KG1 (cell line): ENCODE results near the gene UBLCP1.
"Not testable (repeated sequence)": the region's sequence is repeated elsewhere in the genome, so short reads cannot be mapped to it uniquely, and the experiment has no call there.

Source experiments
- DNase-seq: peaks from one replicate; lab custom pipeline; 2025; lab: John Stamatoyannopoulos, UW

The UBLCP1 gene

DNA sequence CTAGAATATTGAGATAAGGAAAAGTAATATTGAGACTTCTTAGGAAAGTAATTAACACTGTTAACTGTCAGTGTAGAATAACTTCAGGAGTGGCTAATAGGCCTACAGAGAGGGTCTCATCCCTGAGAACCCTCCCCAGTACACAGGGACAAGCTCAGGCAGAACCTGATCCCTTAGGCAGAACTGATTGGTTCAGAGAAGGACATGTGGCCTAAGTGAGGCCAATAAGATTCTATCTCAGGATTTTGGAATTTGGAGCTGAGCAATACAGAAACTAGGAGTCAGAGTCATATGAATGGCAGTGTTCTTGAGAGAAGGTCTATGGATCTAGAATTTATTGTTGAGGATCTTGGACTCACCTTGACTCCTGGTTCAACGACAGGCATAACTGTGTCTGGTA lies 10.9 kb upstream of the UBLCP1 start:
- no peak for DNase-seq

DNA sequence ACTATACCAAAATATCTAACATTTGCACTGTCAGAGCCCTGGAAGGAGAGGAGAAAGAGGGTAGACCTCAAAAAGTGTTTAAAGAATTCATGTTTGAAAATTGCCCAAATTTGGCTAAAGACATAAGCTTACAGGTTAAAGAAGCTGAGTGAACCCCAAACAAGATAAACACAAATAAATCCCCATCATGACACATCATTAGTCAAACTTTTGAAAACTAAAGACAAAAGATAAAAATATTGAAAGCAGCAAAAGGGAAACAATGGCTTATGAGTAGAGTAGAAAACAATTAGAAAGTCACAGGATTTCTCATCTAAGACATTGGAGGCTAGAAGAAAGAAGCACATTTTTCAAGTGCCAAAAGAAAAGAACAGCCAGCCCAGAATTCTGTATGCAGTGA lies 6.1 kb upstream of the UBLCP1 start:
- no peak for DNase-seq

- DNase-seq: no peak
Observed at GRCh38 chr5:159257629-159258283, 5.3 kb upstream of the UBLCP1 start.

- DNase-seq: no peak
Observed at GRCh38 chr5:159258361-159258760, 4.7 kb upstream of the UBLCP1 start.

DNA sequence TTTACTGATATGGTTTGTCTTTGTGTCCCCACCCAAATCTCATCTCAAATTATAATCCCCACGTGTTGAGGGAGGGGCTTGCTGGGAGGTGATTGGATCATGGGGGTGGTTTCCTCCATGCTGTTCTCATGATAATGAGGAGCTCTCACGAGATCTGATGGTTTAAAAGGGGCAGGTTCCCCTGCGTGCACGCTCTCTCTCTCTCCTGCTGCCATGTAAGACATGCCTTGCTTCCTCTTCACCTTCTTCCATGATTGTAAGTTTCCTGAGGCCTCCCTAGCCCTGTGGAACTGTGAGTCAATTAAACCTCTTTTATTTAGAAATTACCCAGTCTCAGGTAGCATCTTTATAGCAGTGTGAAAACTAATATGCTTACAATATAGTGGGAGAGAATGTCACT lies 2.9 kb upstream of the UBLCP1 start:
- DNase-seq: not testable (repeated sequence)

GRCh38 chr5:159262472-159262858 lies 625 bp upstream of the UBLCP1 start:
- no peak for DNase-seq

DNA sequence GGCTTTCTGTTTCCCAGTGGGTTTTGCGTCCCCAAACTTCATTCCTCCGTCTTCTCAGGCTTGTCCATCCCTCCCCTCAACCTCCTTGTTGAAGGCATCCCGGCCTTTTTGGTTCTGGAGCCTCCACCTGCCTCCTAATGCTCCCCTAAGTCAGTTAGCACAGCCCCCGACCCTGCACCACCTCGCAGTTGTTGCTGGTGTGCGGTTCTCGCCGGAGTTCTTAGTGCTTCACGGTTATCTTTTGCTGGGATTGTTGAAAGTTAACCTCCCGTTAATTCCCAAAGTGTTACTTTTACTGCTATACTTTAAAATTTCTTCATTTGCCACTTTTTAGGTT lies 447 bp downstream of the UBLCP1 start:
- DNase-seq: no peak

- DNase-seq: not testable (repeated sequence)
Observed at GRCh38 chr5:159266764-159267163, 3.7 kb downstream of the UBLCP1 start.

DNA sequence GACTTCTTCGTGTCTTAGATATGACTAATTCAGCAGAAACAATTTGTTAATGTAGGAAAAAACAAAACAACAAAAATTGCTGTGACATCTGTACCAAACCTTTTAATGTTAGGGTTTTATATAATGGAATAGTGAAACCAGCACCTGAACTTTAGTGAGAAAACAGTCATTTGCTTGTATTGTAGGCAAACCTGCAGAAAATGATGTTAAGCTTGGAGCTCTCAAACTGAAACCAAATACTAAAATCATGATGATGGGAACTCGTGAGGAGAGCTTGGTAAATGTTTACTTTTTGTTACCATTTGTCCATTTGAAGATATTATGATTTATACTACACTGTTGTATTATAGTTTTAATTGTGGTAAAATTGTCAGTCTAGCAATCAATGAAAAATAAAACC lies 6.6 kb downstream of the UBLCP1 start:
- no peak for DNase-seq

DNA sequence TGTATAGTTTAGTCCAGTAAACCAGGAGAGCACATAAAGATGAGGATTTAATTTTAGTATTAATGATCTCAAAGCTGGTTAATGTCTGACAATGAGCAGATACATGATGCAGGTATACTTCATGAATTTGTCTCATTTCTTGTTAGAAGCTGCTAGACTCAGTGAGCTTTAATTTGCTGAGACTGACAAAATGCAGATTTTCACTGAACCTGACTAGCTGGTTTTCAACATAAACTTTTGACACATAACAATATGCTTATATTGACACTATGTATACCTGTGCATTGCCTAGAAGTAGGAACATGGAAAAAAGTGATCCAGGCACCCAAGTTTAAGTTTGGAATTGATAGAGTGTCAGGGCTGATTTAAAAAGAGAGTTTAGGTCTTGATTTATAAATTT lies 10.8 kb downstream of the UBLCP1 start:
- no peak for DNase-seq

- no peak for DNase-seq
Observed at GRCh38 chr5:159274676-159275075, 11.6 kb downstream of the UBLCP1 start.

GRCh38 chr5:159286420-159287035 lies 23.4 kb downstream of the UBLCP1 start:
- DNase-seq: no peak

DNA sequence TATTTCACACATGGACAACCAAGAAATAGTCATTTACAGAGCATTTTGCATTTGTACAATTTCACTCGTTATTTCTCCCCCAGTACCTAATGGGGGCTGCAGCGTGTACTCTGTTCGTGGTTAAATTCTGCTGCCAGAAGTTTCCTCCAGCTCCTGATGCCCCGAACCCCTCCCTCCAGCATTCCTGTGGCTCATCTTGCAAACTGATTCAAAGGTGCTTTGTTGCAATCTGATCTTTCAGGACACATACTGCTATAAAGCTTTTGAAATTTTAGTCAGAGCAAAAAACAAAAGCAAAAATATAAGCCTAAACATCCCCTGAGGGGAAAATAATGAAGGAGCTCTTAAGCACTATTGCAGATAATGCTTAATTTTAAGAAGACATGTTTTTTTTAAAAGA lies 27.7 kb downstream of the UBLCP1 start:
- no peak for DNase-seq

DNA sequence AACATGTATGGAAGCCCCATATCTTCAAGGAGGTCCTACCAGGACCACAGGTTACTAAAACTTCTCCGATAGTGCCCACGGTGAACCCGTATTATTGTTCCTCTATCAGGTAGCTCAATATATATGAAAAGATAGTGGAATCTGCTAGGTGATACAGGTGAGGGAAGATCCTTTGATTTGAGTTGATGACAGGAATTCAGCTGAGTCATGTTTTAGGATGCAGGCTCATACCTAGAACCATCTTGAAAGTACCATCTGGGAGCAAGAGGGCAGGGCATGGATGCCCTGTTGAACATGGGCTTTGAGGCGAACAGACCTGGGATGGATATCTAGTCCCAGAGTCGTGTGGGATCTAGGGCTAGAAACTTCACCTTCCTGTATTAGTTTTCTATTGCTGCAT lies 31.8 kb downstream of the UBLCP1 start:
- DNase-seq: no peak

- not testable (repeated sequence) for DNase-seq
Observed at GRCh38 chr5:159297300-159297699, 34.2 kb downstream of the UBLCP1 start.

DNA sequence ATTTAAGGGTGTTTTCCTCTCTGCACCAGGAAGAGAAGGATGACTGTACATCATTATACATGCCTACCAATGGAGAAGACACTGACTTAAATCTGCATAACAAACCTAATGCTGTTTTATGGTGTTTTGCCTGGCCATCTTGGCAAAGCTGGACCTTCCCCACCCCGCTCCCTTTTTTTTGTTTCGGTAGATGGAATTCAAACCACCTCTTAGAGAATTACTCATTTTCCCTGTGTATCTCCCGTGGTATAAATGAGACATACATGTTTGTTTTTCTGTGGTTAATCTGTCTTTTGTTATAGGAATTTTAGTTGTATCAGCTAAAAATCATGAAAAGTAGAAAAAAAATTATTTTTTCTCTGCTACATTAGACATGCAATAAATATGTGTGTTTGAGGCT lies 38.4 kb downstream of the UBLCP1 start:
- no peak for DNase-seq

DNA sequence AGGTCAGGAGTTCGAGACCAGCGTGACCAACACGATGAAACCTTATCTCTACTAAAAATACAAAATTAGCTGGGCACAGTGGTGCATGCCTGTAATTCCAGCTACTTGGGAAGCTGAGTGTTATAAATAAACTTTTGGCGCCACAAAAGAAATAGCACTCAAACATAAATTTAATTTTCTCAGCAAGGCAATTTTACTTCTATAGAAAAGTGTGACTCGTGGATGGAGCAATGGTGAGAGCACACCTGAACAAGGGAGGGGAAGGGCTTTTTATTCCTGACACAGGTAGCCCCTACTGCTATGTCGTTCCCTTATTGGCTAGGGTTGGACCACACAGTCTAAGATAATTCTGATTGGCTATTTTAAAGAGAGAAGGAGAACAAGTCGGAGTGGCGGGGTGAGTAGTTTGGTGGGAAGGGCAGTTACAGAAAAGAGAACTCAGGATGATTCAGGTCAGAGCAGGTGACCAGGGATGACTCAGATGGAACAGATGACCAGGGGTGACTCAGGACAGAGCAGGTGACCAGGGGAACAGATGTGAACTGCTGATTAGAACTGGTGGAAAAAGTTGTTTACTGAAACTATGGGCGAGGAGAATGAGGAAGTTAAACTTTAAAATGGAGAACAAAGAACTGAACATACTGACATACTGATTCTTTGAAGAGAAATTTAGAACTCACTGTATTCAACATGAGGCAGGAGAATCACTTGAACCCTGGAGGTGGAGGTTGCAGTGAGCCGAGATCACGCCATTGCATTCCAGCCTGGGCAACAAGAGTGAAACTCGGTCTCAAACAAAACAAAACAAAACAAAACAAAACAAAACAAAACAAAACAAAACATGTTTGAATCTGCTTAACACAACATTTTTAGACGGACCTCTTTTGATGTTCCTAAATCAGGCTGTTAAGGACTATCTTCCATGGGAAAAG lies 39.1 kb downstream of the UBLCP1 start:
- DNase-seq: not testable (repeated sequence)

- DNase-seq: no peak
Observed at GRCh38 chr5:159303286-159303685, 40.2 kb downstream of the UBLCP1 start.

DNA sequence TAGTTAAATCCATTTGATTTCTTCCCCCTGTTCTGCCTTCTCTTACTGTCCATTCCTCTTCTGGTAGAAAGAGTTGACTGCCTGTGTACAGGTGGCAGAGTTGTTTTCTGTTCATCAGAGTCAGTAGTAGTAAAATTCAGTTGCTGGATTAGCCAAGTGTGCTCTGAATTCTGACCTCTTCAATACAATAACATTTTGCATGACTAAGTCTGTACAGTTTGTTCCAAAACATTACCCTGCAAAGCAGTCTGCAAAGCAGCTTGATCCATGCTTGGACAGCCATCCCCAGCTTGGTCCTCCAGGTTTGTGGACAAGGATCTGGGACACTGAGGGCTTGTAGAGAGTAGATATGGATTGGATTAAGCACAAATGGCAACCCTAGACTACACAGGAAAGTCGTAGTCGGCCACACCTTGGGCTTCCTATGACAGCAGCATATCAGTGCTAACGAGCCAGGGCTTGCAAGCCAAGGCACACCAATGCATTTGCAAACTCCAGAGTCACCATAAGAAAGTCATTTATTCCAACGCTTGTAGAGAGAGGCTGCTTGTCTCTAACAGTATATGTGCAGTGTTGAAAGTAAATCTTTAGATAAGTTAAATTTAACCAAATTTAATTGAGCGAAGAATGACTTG lies 42.0 kb downstream of the UBLCP1 start:
- DNase-seq: no peak

DNA sequence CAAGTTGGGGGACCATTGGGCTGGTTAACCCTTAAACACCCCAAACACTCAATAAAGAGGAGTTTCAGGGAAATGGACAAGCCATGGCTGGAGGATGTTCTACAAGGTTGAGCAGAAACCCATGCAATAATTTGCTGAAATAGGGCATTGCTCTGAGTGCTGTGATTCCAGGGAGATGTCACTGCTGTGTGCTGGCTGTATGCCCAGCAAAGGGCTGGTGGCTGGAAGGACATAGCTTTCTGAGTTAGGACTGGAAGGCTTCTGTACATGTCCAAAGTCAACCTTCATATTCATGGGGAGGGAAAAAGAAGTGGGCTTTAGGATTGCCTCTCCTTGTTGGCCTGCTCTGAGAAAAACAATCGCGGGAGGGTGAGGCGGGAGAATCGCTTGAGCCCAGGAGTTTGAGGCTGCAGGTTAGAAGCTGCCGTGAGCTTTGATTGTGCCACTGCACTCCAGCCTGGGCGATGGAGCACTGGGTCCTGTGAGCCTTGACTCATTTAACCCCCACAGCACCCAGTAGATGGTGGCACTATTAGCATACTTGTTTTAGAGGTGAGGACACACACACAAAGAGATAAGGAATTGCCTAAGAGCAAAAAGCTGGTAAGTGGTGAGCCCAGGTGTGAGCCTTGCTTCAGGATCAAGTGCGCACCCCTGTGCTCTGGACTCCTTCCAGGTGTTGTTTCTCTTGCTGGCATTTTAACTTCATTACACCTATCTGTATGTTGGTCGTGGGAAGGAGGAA lies 46.8 kb downstream of the UBLCP1 start:
- DNase-seq: no peak

DNA sequence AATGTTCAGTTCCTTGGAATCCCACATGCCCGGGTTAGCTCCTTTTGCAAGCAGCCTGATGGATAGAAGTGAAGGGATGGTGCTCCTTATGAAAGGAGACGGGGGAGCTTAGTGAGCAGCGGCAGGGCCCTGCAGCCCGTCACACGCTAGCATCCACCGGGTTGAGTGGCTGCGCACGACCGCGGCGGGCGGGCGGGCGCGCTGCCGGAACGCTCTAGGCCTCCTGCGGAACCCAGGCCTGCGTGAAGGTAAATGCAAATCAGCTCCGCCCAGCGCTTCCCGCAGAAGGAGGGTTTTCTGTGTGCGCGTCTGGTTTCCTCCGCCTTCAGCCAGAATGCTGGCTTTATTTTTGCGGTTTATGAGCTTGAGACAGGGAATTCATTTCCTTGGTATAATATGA lies 47.4 kb downstream of the UBLCP1 start:
- DNase-seq: no peak

- no peak for DNase-seq
Observed at GRCh38 chr5:159311063-159311462, 48.0 kb downstream of the UBLCP1 start.
